ENCODE results near the gene EIF2A.

The EIF2A gene

GRCh38 chr3:150557725-150558124 is 11.1 kb downstream of the EIF2A start:
- POLR2A ChIA-PET, result no interaction called here

GRCh38 chr3:150564243-150564642 is 17.7 kb downstream of the EIF2A start:
- ChIA-PET CTCF (no interaction called here), POLR2A (no interaction called here)
- no peak for TF ChIP-seq CTCF (IDR thresholded peaks at IDR 0.05; ENCODE audit: insufficient read depth, low read length, missing control alignments)
- DNase-seq (ENCODE audit: low read depth, low spot score), result no peak
- no peak overlapping the region for H3K4me3 ChIP-seq (ENCODE audit: low read depth, low read length)

More at GRCh38 chr3:150557725-150558124, 11.1 kb downstream of the EIF2A start:
- no peak for DNase-seq (ENCODE audit: low read depth, low spot score)
- CTCF ChIA-PET, result no interaction called here
- no peak overlapping the region for H3K4me3 ChIP-seq (ENCODE audit: low read depth, low read length)
- no peak for TF ChIP-seq CTCF (IDR thresholded peaks at IDR 0.05; ENCODE audit: insufficient read depth, low read length, missing control alignments)

- POLR2A ChIA-PET, result no interaction called here
- DNase-seq (ENCODE audit: low read depth, low spot score), result no peak
- TF ChIP-seq CTCF (IDR thresholded peaks at IDR 0.05; ENCODE audit: insufficient read depth, low read length, missing control alignments), result no peak
- CTCF ChIA-PET, result interaction anchor here (2.2 kb wide), 1 partner anchor 17 kb away, joined by 5 read pairs; no protein-coding TSS in a partner anchor
- H3K4me3 ChIP-seq (ENCODE audit: low read depth, low read length), result no peak overlapping the region
These were observed 20.7 kb downstream of the EIF2A start for GRCh38 chr3:150567328-150567727.

DNA sequence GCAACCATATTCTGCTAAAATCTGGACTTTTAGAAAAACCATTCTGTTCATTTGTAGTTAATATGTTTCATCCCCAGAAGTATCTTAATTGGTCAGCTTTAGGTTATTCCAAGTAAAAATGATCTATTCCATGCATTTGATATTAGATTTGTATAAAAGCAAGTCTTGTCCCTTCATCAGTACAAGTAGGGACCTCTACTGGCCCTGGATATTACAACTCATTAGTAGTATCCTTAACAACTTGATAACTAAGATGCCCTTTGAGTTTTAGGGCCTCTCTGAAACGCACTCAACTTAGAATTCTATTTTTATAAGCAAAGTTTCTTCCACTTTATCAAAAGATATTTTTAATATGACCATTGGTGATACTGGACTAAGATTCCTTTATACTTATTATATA is 31.3 kb downstream of the EIF2A start:
- H3K4me3 ChIP-seq (ENCODE audit: low read depth, low read length), result no peak overlapping the region
- ChIA-PET CTCF (interaction anchor here (1.4 to 2.0 kb wide), 2 partner anchors 9 to 11 kb away, joined by 3 to 7 read pairs; no protein-coding TSS in a partner anchor), POLR2A (interaction anchor here (1.0 kb wide), 1 partner anchor 31 kb away, joined by 4 read pairs; the partner anchor contains the start of genes EIF2A and SERP1)
- no peak for TF ChIP-seq CTCF (IDR thresholded peaks at IDR 0.05; ENCODE audit: insufficient read depth, low read length, missing control alignments)
- no peak for DNase-seq (ENCODE audit: low read depth, low spot score)

GRCh38 chr3:150581174-150581573 is 34.6 kb downstream of the EIF2A start:
- H3K4me3 ChIP-seq (ENCODE audit: low read depth, low read length), result no peak overlapping the region
- no peak for TF ChIP-seq CTCF (IDR thresholded peaks at IDR 0.05; ENCODE audit: insufficient read depth, low read length, missing control alignments)
- DNase-seq (ENCODE audit: low read depth, low spot score), result no peak
- ChIA-PET CTCF (interaction anchor here (1.6 kb wide), 1 partner anchor 8 kb away, joined by 5 read pairs; no protein-coding TSS in a partner anchor), POLR2A (no interaction called here)

GRCh38 chr3:150582620-150583019 is 36.0 kb downstream of the EIF2A start:
- TF ChIP-seq CTCF (IDR thresholded peaks at IDR 0.05; ENCODE audit: insufficient read depth, low read length, missing control alignments), result no peak
- POLR2A ChIA-PET, result no interaction called here
- CTCF ChIA-PET, result interaction anchor here (1.0 to 1.5 kb wide), 2 partner anchors 27 to 87 kb away, joined by 3 read pairs; no protein-coding TSS in a partner anchor
- no peak overlapping the region for H3K4me3 ChIP-seq (ENCODE audit: low read depth, low read length)
- DNase-seq (ENCODE audit: low read depth, low spot score), result no peak
